ENCODE results near the gene ASAP2.

DNA sequence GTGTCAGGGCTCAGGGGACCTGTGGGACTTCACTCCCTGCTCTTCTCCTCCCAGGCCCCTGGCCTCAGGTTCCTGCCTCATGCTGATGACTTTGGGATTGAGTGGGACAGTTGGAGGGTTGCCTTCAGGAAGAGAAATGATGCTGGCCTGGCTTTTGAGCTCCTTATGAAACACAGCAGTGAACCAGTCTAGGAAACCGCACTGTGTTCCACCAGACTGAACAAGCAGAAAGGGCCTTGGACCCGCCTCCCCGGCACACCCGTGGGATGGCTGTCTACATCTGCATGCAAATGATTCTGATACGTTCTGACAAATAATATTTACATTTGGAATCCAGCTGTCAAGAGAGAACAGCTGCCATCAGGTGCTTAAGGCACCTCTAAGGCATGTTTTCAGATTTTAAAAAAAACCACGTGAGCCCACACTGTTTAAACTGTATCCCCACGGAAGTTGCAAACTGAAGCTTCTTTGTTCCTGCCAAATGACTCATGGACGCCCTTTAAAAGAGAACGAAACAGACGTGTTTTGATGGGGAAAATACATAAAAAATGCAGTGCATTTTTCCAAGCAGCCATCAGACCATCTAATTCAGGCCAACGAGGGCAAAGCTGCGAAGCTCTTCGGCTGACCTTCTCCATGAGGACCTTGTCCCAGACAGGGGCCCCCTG is 27.6 kb upstream of the ASAP2 start:
- TF ChIP-seq POLR2AphosphoS5 (IDR thresholded peaks at IDR 0.05) = peak; percentile 12
- TF ChIP-seq, protein P1, sequence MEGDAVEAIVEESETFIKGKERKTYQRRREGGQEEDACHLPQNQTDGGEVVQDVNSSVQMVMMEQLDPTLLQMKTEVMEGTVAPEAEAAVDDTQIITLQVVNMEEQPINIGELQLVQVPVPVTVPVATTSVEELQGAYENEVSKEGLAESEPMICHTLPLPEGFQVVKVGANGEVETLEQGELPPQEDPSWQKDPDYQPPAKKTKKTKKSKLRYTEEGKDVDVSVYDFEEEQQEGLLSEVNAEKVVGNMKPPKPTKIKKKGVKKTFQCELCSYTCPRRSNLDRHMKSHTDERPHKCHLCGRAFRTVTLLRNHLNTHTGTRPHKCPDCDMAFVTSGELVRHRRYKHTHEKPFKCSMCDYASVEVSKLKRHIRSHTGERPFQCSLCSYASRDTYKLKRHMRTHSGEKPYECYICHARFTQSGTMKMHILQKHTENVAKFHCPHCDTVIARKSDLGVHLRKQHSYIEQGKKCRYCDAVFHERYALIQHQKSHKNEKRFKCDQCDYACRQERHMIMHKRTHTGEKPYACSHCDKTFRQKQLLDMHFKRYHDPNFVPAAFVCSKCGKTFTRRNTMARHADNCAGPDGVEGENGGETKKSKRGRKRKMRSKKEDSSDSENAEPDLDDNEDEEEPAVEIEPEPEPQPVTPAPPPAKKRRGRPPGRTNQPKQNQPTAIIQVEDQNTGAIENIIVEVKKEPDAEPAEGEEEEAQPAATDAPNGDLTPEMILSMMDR (IDR thresholded peaks at IDR 0.05; ENCODE audit: poor library complexity, severe bottlenecking) = no peak
- TF ChIP-seq SMC3 (conservative IDR thresholded peaks at IDR 0.05; ENCODE audit: poor library complexity) = no peak
- TF ChIP-seq REST (IDR thresholded peaks at IDR 0.05; ENCODE audit: borderline replicate concordance) = no peak
- no peak for TF ChIP-seq RAD21 (conservative IDR thresholded peaks at IDR 0.05)
